TTC549 (cell line): ENCODE data around the gene CCDC196.

ENCODE experiments used
- FAIRE-seq: peaks from 2 replicates; lab custom pipeline; 2012; peaks lifted over from hg19 to GRCh38; lab: Jason Lieb, UNC

Gene CCDC196

GRCh38 chr14:66485910-66486421, at the start of gene CCDC196:
Gene CCDC196 (plus strand): TSS chr14:66486371. CDS start chr14:66486503, 132 bp downstream.
- FAIRE-seq = no peak

GRCh38 chr14:66440801-66441200, 45.4 kb upstream of the CCDC196 start:
- FAIRE-seq = no peak

- FAIRE-seq = no peak
Measured at GRCh38 chr14:66442953-66443571, 43.1 kb upstream of the CCDC196 start.

GRCh38 chr14:66443785-66444184, 42.4 kb upstream of the CCDC196 start:
- no peak for FAIRE-seq

DNA sequence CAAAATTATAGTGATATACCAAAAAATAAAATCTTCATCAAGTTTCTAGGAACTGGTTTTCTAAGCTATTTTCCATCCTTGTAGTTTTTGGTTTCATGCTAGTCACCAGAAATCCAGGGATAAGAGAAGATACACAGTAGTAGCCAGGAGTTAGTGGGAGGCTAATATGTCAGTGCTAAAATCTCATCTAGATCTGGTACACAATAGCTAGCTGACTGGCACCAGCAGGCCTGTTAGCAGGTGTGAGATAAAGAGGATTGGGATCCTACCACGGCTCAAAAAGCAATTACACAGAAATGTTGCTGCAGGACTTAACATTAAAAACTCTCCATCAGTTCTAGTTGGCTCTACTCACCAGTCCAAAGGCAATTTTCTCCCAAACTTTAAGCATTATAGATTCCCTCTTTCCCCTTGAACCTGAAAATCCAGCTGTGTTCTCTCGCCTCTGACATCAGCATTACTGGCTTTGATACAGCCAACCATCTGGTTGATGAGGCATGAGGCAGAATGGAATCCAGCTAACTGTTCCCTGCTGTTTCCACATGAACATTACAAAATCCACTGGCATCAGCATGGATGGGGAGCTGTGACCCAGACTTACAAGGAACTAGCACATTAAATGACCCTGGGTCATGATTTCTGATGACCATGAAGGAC, 41.8 kb upstream of the CCDC196 start:
- no peak for FAIRE-seq

GRCh38 chr14:66445936-66446335, 40.2 kb upstream of the CCDC196 start:
- FAIRE-seq = no peak

DNA sequence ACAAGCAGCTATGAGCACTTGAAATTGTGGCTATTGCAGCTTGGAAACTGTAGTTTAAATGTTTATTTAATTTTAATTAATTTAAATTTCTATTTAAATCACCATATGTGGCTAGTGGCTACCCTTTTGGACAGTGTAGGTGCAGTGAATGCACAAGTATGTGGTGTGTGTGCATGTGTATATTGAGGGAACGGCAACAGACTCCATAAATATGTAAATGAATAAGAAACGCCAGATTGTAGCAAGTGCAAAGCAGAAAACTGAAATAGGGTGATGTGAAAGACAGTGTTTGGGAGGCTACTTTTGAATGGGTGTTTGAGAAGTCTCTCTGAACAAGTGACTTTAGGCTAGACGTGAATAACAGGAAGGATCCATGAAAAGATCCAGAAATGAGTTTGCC, 32.7 kb upstream of the CCDC196 start:
- no peak for FAIRE-seq

- FAIRE-seq = no peak
Measured at GRCh38 chr14:66459603-66460002, 26.6 kb upstream of the CCDC196 start.

- FAIRE-seq = no peak
Measured at GRCh38 chr14:66464261-66464660, 21.9 kb upstream of the CCDC196 start.

- no peak for FAIRE-seq
Measured at GRCh38 chr14:66468778-66469367, 17.3 kb upstream of the CCDC196 start.

DNA sequence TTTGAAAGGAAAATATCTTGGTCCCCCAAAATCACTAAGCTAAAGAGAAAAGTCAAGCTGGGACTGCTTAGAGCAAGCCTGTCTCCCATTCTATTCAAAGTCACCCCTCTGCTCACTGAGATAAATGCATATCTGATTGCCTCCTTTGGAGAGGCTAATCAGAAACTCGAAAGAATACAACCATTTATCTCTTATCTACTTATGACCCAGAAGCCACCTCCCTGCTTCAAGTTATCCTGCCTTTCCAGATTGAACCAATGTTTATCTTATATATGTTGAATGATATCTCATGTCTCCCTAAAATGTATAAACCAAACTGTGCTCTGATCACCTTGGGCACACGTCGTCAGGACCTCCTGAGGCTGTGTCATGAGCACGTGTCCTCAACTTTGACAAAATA, 14.6 kb upstream of the CCDC196 start:
- FAIRE-seq = no peak

- FAIRE-seq = no peak
Measured at GRCh38 chr14:66472251-66472650, 13.9 kb upstream of the CCDC196 start.

GRCh38 chr14:66473223-66473622, 12.9 kb upstream of the CCDC196 start:
- no peak for FAIRE-seq

- no peak for FAIRE-seq
Measured at GRCh38 chr14:66476964-66477363, 9.2 kb upstream of the CCDC196 start.

DNA sequence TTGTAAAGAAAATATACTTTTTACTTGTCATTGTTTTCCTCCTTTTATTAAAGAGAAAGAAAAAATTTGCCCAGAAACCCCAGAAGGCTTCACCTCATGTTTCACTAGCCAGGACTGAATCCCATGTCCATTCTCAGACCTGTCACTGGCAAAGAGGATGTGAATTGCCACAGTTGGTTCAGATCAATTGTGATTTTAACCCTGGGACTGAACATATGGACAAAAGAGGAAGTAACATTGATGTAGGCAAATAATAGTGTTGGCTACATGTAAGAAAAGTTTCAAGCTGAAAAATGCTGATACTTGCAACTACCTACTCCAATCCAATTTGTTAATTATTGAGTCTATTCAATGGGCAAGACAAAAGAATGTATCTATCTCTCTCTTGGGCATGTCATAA, 8.6 kb upstream of the CCDC196 start:
- FAIRE-seq = no peak

DNA sequence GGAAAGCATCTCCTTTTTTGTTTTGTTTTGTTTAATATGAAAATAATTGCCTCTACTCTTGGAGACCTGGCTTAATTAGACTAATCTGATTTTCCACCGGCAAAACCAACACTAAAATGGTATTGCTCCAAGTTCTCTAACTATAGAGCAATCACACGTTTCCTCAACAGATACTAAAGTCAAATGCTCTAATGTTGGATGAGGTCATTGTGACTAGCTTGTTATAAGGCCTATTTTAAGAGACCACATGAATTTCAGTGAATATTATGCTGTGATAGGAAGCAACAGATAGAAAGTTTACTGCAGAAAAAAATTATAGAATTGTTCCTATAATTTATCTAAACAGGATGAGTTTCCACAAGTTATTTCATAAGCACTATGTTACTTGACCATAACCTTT, 3.3 kb upstream of the CCDC196 start:
- no peak for FAIRE-seq

DNA sequence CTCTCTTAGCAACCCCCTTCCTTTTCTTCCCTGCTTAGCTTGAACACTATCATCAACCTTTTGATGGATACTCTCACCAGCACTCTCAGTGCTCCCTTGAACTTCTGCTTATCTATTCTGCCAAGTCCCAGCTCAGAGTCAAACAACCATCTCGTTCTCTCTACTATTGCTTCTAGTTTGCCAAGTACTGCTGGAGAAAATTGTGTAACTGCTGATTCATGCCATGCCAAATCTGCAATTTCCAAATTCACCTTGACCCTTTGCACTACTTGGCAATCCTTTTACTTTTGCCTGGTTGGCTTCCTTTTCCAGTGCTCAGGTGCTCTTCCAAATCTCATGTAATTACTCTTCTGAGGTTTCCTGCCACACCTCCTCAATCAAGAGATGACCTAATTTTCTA, 2.8 kb upstream of the CCDC196 start:
- no peak for FAIRE-seq

DNA sequence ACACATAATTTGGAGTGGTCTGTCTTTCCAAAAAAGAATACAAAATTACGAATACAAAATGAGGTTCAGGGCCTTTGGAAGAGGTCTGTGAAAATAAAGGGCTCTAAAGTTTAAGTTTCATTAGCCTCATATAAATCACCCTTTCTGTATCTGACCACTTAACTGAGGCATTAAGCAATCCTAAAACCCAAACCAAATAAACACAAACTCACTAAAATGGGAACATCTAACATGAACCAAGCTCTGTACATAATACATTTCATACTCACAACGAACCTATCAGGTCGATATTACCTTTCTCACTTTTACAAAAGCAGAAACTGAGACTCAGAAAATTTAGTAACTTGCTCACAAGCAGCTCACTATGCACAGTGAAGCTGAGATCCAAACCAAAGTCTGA, 1.1 kb upstream of the CCDC196 start:
- no peak for FAIRE-seq

DNA sequence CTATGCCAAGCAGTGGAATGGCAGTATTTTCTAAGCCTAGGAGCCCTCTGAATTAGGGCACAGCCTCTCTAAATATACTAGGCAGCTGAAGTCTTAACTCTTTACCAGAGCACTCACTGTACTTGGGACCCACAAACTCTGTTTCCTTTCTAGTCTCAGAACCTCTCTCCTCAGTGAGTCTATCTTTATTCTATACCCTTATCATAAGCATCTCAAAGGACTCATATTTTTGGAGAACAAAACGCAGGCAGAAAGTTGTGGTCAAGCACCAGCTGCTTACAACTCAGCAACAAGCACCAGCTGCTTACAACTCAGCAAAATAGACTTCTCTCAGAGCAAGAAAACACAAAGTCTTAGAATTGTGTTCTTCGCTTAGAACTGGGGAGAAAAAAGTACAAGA, 993 bp downstream of the CCDC196 start:
- no peak for FAIRE-seq

DNA sequence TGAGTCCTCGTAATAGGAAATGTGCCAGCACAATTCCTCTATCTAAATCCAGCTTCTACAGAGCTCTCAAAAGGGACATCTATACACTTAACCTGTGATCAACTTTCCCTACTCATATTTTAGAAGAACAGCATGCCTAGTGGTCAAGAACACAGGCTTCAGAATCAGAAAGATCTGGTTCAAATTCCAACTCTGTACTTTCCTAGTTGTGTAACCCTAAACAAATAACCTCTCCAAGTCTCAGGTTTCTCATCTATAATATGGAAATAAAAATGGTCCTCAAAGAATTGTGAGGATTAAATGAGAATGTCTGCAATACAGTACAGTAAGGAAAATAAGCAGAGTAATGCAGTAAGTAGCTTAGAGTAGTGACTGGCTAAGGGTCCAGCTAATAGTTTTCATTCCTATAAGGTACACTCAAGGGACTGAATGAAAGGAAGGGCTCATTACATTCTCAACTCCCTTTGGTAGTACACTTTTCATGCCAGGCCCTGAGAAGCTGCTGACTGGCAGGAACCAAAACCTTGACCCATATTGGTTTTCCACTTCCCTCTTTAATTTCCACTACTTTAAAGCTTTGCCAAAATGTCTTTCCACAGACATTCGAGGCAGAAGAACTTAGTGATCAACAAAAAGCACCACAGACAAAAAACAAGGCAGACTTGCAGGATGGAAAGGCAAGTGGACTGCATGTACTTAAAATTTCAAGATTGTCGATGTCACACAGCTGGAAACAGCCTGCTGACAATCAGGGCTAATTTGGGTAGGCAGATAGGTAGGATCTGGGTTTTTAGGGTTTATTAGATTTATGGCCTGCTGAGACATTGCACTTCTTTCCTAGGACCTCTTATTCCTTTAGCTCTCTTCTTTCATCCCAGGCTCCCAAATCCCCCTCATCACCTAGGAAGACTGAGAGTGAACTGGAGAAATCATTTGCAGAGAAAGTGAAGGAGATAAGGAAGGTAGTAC, 4.3 kb downstream of the CCDC196 start:
- FAIRE-seq = no peak

DNA sequence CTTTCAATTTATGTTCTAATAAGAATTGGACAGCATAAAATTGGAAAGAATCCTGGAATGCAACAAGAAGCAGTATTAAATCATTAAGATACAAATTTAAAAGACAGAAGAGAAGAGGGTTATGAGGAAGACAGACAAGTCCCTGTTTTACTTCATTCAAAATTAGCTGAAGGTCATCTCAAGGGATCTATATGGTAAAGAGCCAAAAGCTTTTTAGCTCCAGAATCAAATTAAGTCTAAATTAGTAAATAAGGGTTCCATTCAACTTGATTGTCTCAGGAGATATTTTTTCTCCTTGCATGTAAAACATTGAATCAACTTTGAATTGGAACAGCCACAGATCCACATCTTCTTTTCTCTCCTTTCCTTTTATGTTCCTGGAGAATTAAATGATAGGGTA, 7.6 kb downstream of the CCDC196 start:
- FAIRE-seq = no peak
